Kidney tubule cell (primary cell): ENCODE measurements around the gene LDLRAD4.

Experiments used
- DNase-seq: peaks from one replicate; pipeline ENCODE4 v3.0.0-alpha.2; 2018; ENCODE audit warnings: low spot score

The LDLRAD4 gene

DNA sequence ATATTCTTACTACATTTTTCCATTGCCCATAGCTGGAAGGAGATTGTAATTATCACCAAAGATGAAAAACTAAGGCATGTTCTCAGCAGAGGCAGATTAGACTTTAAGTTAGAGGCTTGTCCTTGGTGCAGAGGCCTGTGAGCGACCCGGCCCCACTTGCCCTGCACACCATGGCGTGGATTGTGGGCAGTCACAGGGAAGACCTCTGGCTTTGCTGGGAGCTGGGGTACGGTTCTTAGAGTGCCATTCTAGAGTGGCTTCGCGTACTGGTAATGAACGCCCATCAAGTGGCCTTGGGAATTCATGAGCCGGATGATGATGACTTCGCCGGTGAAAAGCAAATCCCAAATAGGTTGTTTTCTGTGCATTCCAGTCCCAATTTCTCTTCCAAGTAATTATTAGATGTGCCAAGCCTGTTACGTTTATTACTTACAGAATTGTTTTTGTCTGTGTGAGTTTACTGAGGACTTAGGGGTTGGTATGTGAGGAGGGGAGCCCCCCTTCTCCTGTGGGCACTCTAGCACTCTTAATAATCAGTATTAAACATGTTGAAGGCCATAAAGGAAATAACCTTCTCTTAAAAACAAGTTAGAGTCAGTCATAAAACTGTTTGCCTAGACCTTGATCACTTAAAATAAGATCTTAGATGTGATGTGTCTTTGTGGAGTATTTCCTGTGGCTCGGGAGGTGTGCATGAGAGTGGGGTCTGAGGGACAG lies 90.6 kb downstream of the LDLRAD4 start:
- DNase-seq: no peak

DNA sequence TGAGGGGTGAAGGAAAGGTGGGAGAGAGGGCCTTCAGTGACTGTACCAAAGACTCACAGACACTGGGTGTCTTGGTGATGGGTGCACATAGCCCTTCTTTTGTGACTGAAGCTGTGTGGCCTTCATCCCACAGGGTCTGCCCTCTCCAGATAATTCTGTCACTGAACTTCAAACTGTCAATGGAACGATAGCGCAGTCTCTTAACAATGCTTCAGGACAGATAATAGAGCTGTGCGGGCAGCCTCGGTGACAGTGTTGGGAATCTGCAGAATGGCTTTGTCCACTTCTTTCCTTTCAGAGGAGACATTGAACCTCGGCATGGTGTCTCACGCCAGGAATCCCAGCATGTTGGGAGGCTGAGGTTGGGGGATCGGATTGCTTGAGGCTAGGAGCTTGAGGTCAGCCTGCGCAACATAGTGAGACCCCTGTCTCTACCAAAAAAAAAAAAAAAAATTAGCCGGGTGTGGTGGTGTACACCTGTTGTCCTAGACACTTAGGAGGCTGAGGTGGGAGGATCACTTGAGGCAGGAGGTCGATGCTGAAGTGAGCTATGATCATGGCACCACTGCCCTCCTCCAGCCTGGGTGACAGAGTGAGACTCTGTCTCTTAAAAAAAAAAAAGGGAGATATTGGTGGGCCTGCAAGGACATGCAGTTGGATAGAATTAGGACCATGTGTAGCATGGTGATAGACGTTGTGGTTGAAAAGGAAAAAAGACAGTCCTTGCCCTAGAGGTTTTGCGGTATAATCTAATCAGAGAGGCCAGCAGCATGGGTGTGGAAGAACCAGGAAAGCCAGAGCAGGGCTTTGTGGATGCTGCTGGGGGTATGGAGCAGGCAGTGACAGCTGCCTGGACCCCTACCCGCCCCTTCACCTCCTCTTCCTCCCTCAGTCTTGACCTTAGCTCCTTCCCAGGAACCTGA lies 91.4 kb downstream of the LDLRAD4 start:
- no peak for DNase-seq

DNA sequence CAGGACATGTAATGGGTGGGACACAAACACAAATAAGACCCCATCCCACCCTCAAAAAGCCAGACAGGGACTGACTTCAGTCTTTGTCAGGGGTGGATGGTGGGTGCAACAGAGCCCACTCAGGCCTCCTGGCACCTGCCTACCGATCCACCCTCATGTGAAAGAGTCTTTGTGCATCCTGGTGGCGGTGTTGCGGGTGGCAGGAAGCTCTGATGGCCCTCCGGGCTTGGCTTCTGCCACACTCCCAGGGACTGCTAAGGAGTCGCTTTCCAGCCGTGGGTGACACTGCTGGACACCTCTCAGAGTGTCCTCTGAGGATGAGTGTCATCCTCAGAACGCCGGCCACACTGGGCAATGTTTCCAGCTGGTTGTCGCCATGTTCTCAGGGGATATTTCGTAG lies 92.6 kb downstream of the LDLRAD4 start:
- no peak for DNase-seq

DNA sequence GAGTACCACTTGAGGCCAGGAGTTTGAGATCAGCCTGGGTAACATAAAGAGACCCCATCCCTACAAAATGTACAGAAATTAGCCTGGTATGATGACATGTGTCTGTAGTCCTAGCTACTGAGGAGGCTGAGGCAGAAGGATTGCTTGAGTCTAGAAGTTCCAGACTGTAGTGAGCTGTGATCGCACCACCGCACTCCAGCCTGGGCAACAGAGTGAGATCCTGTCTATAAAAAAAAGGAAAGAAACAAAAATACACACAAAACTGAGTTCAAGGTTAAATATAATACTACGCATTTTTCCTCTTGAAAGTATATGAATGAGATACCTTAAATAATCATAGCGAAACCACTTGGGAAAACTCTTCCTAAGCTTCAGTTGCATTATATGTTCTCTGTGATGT lies 94.0 kb downstream of the LDLRAD4 start:
- DNase-seq: no peak

DNA sequence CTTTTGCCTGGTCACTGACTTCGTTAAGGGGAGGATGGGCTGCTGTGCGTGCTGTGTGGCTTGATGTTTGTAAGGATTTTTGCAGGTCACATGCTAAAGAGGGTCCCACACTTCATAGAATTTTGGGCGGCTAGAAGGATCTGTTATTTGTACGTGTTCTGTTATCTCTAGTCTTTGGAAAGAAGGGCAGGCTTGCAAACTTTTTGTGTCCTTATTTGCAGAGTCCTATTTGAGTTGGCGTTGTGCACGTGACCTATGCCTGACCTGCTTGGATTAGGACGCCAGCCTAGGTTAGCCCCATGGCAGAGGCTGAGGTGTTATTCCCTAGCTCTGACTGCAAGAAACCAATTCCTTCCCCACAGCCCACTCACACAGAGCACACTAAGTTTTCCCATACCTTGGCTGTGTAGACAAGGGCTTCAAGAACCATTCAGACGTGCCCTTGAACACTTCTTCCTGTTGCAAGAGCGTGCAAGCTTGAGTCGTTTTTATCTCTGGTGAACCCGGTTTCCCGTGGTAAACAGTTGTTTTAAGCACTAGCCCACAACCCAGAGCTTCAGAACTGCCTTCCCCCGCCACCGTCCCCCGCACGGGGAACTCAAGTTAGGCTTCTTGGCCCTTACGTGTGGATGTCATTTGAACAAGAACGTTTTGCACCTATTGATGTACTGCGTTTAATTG lies 94.6 kb downstream of the LDLRAD4 start:
- no peak for DNase-seq

DNA sequence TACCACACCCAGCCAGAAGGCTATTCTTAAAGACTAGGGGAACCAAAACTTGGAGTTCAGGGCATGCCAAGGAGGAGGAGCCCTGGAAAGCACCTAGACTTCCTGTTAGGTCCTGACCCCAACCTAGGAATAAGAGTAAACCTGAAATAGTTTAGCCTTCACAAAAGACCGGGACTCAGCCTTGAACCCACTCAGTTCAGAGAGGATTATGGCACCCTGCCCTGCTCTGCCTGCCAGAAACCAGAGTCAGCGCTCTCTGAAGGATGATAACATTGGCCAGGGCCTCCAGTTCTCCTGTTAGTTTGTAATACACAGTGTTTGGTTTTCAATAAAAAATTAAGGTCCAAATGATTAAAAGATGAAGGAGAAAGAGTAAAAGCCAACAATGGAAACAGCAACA lies 96.4 kb downstream of the LDLRAD4 start:
- no peak for DNase-seq

DNA sequence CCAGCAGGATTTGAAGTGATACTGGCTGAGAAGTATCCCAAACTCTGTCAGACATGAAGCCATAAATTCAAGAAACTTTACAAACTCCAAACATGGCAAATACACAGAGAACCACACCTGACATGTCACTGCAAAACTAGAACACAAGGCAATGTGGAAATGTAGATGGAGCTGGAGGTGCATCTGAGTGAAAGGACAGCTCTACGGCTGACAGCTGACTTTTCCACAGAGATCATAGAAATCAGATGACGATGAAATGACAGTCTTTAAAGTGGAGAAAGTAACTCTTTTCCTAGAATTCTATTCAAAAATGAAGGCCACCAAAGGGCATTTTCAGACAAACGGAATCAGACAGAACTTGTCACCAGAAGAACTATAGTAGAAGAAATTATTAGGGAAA lies 97.5 kb downstream of the LDLRAD4 start:
- DNase-seq: no peak

DNA sequence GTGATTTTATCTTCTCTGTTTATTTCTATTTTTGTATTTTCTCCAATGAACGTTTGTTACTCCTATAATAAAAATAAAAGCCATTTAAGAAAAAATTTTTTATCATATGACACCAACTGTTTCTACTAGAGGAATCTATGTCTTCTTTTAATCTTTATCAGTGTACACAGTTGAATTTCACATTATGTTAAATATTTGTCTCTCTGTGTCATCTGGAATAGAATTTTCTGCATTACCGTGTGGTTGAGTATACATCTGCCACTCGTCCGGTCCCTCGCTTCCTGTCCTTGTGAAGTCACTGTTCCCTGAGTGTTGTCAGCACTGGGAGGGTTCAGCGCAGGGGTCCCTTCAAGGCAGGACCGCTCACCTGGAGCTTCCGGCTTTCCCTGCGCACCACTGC lies 99.2 kb downstream of the LDLRAD4 start:
- no peak for DNase-seq

DNA sequence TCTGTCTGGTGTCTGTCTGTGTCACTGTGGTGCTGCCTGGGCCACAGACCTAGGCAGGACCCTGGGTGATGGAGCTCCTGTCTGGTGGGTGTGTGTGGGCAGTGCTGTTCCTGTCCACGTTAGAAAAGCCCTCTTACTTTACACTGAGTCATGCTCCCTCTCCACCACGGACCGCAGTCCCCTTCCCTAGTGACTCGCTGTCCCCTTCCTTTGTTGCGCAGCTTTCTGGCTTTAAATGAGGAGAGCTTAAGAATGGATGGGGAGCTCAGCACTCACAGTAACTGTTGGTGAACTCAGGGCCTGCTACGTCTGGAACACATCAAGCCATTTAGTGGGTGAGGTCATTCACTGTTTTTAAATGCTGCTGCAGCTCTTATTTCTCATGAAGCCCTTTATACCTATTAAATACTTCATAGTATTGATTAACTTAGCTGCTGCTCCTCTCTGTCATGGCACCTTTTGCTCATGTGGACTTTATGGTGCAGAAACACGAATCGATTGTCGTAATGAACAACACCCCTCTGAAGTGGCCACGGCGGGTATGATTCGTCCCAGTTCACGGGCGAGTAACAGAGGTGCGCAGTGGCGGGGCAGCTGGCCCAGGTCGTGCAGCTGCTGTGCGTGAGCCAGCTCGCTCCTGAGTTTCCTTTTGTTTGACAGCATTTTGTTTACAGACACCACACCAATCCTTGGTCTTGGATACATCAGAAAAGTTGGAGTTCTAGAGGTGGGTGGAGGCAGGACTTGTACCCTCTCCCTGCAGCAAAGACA lies 100.4 kb downstream of the LDLRAD4 start:
- no peak for DNase-seq

DNA sequence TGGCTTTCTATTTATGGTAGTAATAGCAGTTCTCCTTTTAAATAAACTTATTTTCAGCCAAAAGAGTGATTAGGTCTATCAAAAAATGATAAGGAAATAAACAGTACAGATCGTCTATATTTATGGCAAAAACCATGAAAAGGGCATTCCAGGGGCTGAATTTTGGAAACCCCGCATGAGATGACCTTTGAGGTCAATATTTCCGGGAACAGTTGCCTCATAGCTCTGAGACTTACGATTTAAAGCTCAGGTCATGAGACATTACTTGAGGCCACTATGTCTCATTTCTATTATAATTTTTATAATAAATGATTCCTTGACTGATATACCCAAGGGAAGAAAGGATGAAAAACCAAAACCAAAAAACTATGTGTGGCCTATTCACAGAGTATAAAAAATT lies 101.1 kb downstream of the LDLRAD4 start:
- DNase-seq: no peak

DNA sequence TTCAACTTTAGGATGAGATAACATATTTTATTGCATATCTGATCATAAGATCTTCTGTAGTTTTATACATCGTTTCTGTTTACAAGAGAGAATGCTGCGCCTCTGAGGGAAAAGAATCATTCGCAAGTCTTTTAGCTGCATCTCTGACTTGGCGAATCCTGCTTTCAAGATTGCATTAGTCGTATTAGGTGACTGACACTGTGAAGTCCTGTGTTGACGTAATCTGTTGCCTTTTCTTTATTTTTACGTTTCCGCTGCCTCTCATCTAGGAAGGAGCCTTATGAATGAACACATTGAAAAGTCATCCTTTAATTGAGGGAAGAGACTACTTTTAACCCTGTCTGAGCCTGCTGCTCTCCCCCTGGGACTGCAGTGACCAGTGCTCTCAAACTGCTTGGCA lies 101.5 kb downstream of the LDLRAD4 start:
- no peak for DNase-seq

DNA sequence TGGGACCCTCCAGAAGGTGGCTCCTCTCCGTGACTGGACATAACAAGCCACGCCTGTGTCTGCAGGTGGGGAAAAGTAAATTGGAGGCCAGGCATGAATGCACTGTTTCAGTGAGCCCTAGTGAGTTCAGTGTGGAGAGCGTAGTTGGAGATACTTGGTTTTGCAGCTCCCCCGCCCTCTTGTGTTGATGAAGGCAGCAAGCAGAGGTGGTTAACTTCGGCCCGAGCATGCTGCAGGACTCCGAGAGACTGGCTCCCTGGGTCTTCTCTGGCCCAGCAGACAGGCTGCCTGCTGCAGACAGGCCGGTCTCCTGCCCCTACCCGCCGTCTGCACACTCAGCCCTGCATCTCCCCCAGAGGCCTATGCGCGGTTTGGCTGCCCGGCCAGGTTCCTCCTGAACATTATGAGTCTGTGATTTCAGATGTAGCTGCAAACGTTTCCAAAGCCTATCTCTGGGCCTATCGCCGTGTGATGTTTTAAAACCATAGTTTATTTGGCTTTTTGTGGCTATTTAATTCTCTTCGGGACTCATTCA lies 102.4 kb downstream of the LDLRAD4 start:
- DNase-seq: no peak

DNA sequence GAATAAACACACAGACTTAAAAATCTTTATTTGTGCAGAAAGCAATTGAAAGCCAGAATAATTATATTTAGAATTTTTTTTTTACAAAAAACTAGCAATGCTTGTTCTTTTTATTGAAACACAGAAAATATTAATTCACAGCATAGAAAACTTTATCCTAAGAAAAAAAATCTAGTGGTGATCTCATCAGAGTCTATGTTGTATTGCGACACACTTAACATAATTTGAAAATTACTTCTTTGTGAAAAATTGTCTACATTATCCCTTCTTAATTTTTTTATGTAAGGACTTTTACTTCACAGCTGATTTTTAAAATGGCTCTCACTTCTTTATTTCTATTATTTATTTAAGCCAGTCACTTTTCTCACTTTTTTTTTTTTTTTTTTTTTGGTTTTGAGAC lies 103.4 kb downstream of the LDLRAD4 start:
- no peak for DNase-seq

DNA sequence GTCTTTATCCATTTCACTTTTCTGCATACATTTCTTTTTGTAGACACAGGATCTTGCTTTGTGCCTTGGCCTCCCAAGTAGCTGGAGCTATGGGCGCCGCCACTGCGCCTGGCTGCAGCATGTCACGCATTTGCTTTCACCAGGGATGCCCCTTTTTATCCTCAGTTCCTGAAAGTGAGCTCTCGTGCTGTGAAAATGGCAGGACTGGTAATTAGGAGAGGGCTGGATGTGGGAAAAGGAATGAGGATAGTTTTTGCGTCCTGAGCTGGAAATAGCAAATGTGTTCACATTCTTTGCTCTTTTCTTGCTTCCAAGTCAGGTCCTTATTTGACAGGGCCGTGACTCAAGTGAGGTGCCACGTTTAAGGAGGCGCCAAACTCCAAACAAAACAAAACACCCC lies 104.6 kb downstream of the LDLRAD4 start:
- DNase-seq: no peak

DNA sequence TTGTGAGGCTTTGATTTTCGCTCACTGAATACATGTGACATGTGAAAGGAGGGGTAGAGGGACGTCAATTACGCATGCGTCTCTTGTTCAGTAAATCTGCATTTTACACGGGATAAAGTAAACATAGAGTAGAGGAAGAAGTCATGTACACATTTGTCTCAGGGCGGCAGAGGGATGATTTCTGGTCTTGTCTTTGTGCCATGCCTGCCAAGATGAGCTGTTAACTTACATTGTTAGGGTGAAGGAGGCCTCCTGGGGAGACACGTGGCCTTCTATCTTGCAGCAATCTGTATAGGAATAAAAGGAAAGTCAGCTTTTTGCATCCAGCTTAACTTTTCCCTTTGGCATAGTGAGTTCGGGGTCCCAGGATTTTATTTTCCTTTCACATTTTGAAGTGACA lies 106.3 kb downstream of the LDLRAD4 start:
- DNase-seq: no peak

DNA sequence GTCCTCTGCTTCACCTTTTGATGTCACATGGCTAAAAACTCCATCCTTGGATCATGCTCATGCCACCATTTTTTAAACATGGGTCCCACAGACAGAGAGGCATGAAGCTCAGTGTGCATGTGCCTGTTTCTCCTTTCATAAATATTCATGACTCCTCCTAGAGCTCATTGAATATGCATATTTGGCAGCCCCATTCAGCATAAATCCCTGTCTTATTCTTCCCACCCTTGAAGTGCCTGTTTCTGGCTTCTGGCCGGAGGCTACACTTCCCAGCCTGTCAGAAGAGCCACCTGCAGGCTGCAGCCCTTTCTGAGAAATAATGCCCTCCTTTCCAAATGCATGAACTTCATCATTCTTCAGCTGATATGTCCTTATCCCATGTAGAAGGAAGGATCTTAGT lies 109.7 kb downstream of the LDLRAD4 start:
- DNase-seq: no peak

DNA sequence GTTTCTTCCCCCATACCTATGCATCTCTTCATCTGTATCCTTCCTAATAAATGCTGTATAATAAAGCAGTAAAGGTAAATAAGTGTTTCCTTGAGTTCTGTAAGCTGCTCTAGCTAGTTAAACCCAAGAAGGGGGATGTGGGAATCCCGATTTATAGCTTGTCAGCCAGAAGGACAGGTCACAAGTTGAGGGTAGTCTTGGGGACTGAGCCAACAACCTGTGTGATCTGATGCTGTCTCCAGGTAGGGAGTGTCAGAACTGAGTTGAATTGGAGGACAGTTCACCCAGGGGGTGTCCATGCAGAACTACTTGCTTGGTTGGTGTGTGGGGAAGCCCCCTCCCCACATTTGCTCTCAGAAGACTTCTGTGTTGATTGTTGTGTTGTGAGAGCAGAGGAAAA lies 112.4 kb downstream of the LDLRAD4 start:
- DNase-seq: no peak

DNA sequence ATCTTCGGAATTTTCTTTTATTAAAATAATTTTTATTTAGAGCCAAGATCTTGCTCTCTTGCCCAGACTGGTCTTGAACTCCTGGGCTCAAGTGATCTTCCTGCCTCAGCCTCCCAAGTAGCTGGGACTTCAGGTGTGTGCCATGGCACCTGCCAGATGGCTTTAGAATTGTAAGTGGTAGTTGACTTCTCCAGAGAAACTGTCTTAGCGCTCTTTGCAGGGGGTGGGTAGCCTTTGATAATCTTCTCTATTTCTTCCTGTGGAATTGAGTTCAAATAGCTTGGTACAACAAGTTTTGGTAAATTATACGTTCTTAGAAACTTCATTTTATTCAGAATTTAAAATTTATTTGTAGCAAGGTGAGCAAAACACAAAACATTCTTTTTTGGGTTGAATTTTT lies 113.3 kb downstream of the LDLRAD4 start:
- no peak for DNase-seq

DNA sequence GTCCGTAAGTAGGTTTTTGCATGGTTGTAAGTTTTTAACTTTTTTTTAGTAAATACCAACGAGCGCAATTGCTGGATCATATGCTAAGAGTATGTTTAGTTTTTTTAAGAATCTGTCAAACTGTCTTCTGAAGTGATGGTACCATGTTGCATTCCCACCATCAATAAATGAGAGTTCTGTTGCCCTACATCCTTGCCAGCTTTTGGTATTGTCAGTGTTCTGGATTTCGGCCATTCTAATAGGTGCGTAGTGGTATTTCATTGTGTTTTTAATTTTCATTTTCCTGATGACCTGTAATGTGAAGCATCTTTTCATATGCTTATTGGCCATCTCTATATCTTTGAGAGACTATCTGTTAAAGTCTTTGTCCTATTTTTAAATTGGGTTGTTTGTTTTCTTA lies 114.3 kb downstream of the LDLRAD4 start:
- no peak for DNase-seq

DNA sequence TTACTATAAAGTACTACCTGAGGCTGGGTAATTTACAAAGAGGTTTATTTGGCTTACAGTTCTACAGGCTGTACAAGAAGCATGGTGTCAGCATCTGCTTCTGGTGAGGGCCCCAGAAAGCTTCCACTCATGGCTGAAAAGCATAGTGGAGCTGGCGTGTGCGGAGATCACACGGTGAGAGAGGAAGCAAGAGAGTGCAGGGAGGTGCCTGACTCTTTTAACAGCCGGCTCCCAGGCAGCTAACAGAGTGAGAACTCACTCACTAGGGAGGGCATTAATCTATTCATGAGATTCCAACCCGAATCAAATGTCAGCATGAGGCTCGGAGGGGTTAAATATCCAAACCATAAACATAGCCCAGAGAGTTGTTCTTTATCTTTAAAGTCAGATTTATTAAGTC lies 117.3 kb downstream of the LDLRAD4 start:
- no peak for DNase-seq

DNA sequence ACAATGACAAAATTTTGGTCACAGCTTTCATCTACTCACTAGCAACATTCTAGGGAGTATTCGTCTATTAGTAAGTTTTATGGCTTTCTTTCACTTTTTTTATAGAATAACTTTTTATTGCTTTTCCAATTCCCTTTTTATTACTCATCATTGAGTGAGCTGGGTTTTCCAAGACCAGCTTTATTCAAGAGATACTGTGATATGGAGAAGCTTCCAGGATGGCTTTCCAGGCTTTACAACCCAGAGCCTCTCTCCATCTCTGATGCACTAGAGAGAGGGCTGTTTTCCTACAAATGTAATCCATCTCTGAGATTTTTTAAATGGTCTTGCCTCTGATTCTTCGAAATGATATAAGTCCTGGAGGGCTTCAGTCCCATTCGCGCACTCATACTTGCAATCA lies 118.3 kb downstream of the LDLRAD4 start:
- DNase-seq: no peak

DNA sequence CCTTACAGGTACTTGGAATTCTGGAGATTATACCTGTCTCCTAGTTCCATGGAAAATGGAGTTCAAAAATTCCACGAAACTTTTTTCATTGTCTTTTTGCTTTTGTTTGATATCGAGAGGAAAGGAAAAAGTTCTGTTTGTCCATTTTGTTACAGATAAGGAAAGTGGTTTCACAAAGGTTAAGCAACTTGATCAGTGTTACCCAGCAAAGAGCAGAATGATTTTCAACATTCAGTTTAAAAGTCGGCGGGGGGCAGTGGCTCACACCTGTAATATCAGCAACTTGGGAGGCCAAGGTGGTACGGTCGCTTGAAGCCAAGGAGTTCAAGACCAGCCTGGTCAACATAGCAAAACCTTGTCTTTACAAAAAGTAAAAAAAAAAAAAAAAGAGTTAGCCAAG lies 118.8 kb downstream of the LDLRAD4 start:
- DNase-seq: no peak
